Gastrocnemius medialis (tissue), 4 donors: ENCODE measurements around the gene PDE9A.

Experiments used
- CTCF ChIP-seq, 5 experiments: fragments of 450-650 bp in 3 of 5; fragments of 200-600 bp in 2 of 5; sonication (generic) in 2 of 5; IDR thresholded peaks in 4 of 5; conservative IDR thresholded peaks in 1 of 5; 1 replicate in 4 of 5; 2 replicates in 1 of 5; pipeline ENCODE4 v1.5.1; 2016 to 2019; ENCODE audit warnings: antibody characterized with exemption in 5 of 5, mild to moderate bottlenecking in 3 of 5, moderate library complexity in 3 of 5
- POLR2A ChIP-seq, 2 donors: fragments of 450-650 bp; IDR thresholded peaks; one replicate each; pipeline ENCODE4 v1.6.1; 2017; ENCODE audit warnings: antibody characterized with exemption in 2 of 2, mild to moderate bottlenecking in 2 of 2, moderate library complexity in 2 of 2

GRCh38 chr21:42760951-42761751 lies 107.7 kb downstream of the PDE9A start:
- TF ChIP-seq POLR2A (IDR thresholded peaks at IDR 0.05) (no peak), CTCF (IDR thresholded peaks at IDR 0.05 in 4 of 5, conservative IDR thresholded peaks at IDR 0.05 in 1 of 5) (no peak)
